ENCODE data around the gene TIMP3. TPM values are rescaled to one million over a fixed set of nuclear protein-coding genes. Genes with fewer than 3 reads are reported as not detected.

TIMP3 gene
- total and polyA plus RNA-seq, 2 donors (not counting 3 experiments of a cell fraction or from before 2014, with no cell fraction given): 0.22 to 2.0 TPM

DNA sequence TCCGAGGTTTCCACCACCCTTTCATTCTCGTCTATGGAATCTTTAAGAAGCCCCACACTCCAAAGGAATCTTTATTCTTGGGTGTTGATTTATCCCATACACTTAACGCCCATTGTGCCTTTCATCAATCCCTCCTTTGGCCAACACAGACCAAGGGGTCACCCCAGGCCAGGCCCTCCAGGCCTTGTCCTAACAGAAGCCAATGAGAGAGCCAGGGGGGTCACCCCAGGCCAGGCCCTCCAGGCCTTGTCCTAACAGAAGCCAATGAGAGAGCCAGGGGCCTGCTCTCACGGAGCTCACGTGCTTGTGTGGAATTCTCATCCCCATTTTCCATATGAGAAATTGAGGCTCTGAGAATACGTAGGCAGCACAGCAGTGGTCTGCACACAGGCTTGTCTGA lies 47.9 kb upstream of the TIMP3 start:
- CTCF ChIA-PET: no interaction called here
- Histone ChIP-seq H3K36me3 (ENCODE audit: control insufficient read depth in 2 of 2, extremely low read depth in 1 of 2, insufficient read depth in 2 of 2, low read length in 2 of 2) (no peaks in the 10 kb centered on the region), H3K9me3 (replicated peaks; ENCODE audit: control insufficient read depth, insufficient read depth, low read length) (peaks cover 3% of the 10 kb centered on the region), H3K4me1 (ENCODE audit: control insufficient read depth, extremely low read depth, insufficient read depth, low read length) (no peaks in the 10 kb centered on the region), H3K27me3 (ENCODE audit: control insufficient read depth in 2 of 2, insufficient read depth in 2 of 2, low read length in 2 of 2) (no peaks in the 10 kb centered on the region), H2AFZ (ENCODE audit: low read depth, low read length) (no peak overlapping the region), H3K27ac (ENCODE audit: insufficient read depth, low read depth, low read length) (no peak overlapping the region), H4K20me1 (replicated peaks; ENCODE audit: control insufficient read depth, extremely low read depth, insufficient read depth, low read length) (no peaks in the 10 kb centered on the region), H3K9ac (replicated peaks; ENCODE audit: extremely low read depth, insufficient read depth, low read length) (no peak overlapping the region), H3K4me2 (ENCODE audit: insufficient read depth, low read length) (no peak overlapping the region), H3K79me2 (ENCODE audit: control insufficient read depth, insufficient read depth, low read length) (no peaks in the 10 kb centered on the region), H3K9me1 (replicated peaks; ENCODE audit: control insufficient read depth, extremely low read depth, insufficient read depth, low read length) (no peaks in the 10 kb centered on the region), H3K4me3 (replicated peaks in 1 of 3; ENCODE audit: insufficient read depth in 1 of 3, low read depth in 1 of 3, low read length in 3 of 3) (no peak overlapping the region)
- POLR2A ChIA-PET: no interaction called here
- intact Hi-C loops (cut with micrococcal nuclease): no loop called here
- no peak for FAIRE-seq
- TF ChIP-seq MYC (IDR thresholded peaks at IDR 0.05; ENCODE audit: low read depth, low read length): no peak
- TF ChIP-seq, protein P1, sequence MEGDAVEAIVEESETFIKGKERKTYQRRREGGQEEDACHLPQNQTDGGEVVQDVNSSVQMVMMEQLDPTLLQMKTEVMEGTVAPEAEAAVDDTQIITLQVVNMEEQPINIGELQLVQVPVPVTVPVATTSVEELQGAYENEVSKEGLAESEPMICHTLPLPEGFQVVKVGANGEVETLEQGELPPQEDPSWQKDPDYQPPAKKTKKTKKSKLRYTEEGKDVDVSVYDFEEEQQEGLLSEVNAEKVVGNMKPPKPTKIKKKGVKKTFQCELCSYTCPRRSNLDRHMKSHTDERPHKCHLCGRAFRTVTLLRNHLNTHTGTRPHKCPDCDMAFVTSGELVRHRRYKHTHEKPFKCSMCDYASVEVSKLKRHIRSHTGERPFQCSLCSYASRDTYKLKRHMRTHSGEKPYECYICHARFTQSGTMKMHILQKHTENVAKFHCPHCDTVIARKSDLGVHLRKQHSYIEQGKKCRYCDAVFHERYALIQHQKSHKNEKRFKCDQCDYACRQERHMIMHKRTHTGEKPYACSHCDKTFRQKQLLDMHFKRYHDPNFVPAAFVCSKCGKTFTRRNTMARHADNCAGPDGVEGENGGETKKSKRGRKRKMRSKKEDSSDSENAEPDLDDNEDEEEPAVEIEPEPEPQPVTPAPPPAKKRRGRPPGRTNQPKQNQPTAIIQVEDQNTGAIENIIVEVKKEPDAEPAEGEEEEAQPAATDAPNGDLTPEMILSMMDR (IDR thresholded peaks at IDR 0.05; ENCODE audit: extremely low read depth in 1 of 2, insufficient read depth in 1 of 2, low read depth in 1 of 2, low read length in 2 of 2): no peak
- no peak for TF ChIP-seq GATA2 (IDR thresholded peaks at IDR 0.05; ENCODE audit: insufficient read depth, insufficient read length, low read depth, low read length)
- no TSS peak for BruUV-seq (replicated peaks)
- dilution Hi-C loops (cut with MboI; ENCODE audit: extremely low pct_ligation_motif_present, low sequenced_read_pairs): no loop called here
- DNase-seq (ENCODE audit: low read depth, low spot score): no peak

DNA sequence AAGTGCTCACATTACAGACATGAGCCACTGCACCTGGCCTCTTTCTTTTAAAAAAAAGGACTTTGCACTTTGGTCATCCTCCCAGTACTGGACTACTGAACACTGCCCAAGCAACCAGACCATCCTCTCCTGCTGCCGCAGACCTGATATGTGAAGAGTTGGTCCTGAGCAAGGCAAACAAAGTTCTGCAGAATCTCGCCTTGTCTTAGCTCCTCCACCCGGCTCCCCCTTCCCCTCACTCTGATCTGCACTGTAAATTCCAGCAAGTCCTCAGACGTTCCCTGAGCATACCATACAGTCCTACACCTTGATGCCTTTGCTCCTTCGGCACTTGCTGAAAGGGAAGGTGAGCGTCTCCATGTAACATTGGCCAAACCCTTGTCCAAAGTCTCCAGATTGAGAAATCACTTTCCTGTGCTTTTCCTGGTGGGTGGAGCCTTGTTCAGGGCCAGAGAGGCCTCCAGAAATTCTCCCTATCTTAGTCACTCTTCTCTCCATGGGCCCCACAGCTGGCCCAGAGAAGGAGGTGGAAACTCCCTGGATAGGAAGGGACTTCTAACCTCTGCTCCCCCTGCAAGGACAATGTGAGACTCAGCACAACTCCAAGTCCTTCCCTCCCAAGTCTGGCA lies 47.0 kb upstream of the TIMP3 start:
- Histone ChIP-seq H2AFZ (ENCODE audit: low read depth, low read length) (no peak overlapping the region), H3K79me2 (ENCODE audit: control insufficient read depth, insufficient read depth, low read length) (no peaks in the 10 kb centered on the region), H4K20me1 (replicated peaks; ENCODE audit: control insufficient read depth, extremely low read depth, insufficient read depth, low read length) (no peaks in the 10 kb centered on the region), H3K27me3 (ENCODE audit: control insufficient read depth in 2 of 2, insufficient read depth in 2 of 2, low read length in 2 of 2) (no peaks in the 10 kb centered on the region), H3K9me3 (replicated peaks; ENCODE audit: control insufficient read depth, insufficient read depth, low read length) (peaks cover 3% of the 10 kb centered on the region), H3K9me1 (replicated peaks; ENCODE audit: control insufficient read depth, extremely low read depth, insufficient read depth, low read length) (no peaks in the 10 kb centered on the region), H3K36me3 (ENCODE audit: control insufficient read depth in 2 of 2, extremely low read depth in 1 of 2, insufficient read depth in 2 of 2, low read length in 2 of 2) (no peaks in the 10 kb centered on the region), H3K4me3 (replicated peaks in 1 of 3; ENCODE audit: insufficient read depth in 1 of 3, low read depth in 1 of 3, low read length in 3 of 3) (no peak overlapping the region), H3K27ac (ENCODE audit: insufficient read depth, low read depth, low read length) (no peak overlapping the region), H3K4me2 (ENCODE audit: insufficient read depth, low read length) (no peak overlapping the region), H3K4me1 (ENCODE audit: control insufficient read depth, extremely low read depth, insufficient read depth, low read length) (no peaks in the 10 kb centered on the region), H3K9ac (replicated peaks; ENCODE audit: extremely low read depth, insufficient read depth, low read length) (no peak overlapping the region)
- intact Hi-C loops (cut with micrococcal nuclease) (no loop called here), dilution Hi-C loops (cut with MboI; ENCODE audit: extremely low pct_ligation_motif_present, low sequenced_read_pairs) (no loop called here)
- ChIA-PET CTCF (no interaction called here), POLR2A (no interaction called here)
- DNase-seq (ENCODE audit: low read depth, low spot score) (no peak), FAIRE-seq (no peak)
- TF ChIP-seq EZH2 (IDR thresholded peaks at IDR 0.05; ENCODE audit: borderline replicate concordance, low read depth, low read length, severe bottlenecking) (no peak), POLR2AphosphoS5 (IDR thresholded peaks at IDR 0.05; ENCODE audit: insufficient read depth, low read depth, low read length) (no peak), MYC (IDR thresholded peaks at IDR 0.05; ENCODE audit: low read depth, low read length) (no peak), POLR2A (IDR thresholded peaks at IDR 0.05; ENCODE audit: low read depth, low read length) (no peak), JUN (IDR thresholded peaks at IDR 0.05; ENCODE audit: borderline replicate concordance, insufficient read depth, insufficient read length, low read depth) (no peak), GATA2 (IDR thresholded peaks at IDR 0.05; ENCODE audit: insufficient read depth, insufficient read length, low read depth, low read length) (no peak), FOS (IDR thresholded peaks at IDR 0.05; ENCODE audit: borderline replicate concordance, insufficient read depth, low read length) (no peak)
- TF ChIP-seq, protein P2, sequence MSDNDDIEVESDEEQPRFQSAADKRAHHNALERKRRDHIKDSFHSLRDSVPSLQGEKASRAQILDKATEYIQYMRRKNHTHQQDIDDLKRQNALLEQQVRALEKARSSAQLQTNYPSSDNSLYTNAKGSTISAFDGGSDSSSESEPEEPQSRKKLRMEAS (IDR thresholded peaks at IDR 0.05; ENCODE audit: insufficient read depth, insufficient read length): no peak
- TF ChIP-seq, protein P1 (IDR thresholded peaks at IDR 0.05; ENCODE audit: extremely low read depth in 1 of 2, insufficient read depth in 1 of 2, low read depth in 1 of 2, low read length in 2 of 2): no peak
- BruUV-seq (replicated peaks): no TSS peak
